Hindlimb muscle (tissue), 1 donor: ENCODE data around the gene LARP6. TPM values are rescaled to one million over a fixed set of nuclear protein-coding genes. Genes with fewer than 3 reads are reported as not detected.

Source experiments
- DNase-seq: peaks from one replicate; pipeline ENCODE4 v3.0.0-alpha.2; 2013
- polyA plus RNA-seq: library from polyadenylated mRNA; unstranded; fragments of 120-200 nt; gene quantifications from one replicate; pipeline ENCODE4 v1.2.1, GENCODE V29; 2013; ENCODE audit not compliant: insufficient read length

LARP6 gene
- polyA plus RNA-seq, 1 donor: 10.9 TPM

GRCh38 chr15:70793694-70794093 lies 60.3 kb downstream of the LARP6 start:
- DNase-seq: no peak

GRCh38 chr15:70792171-70792573 lies 61.8 kb downstream of the LARP6 start:
- no peak for DNase-seq

- no peak for DNase-seq
Measured at GRCh38 chr15:70791259-70791658, 62.7 kb downstream of the LARP6 start.

- no peak for DNase-seq
Measured at GRCh38 chr15:70789213-70789612, 64.7 kb downstream of the LARP6 start.

- no peak for DNase-seq
Measured at GRCh38 chr15:70788114-70789049, 65.6 kb downstream of the LARP6 start.

GRCh38 chr15:70786996-70787395 lies 67.0 kb downstream of the LARP6 start:
- no peak for DNase-seq

GRCh38 chr15:70783610-70784022 lies 70.3 kb downstream of the LARP6 start:
- DNase-seq: no peak

GRCh38 chr15:70783041-70783440 lies 70.9 kb downstream of the LARP6 start:
- no peak for DNase-seq

GRCh38 chr15:70781236-70781635 lies 72.7 kb downstream of the LARP6 start:
- DNase-seq: no peak

Other genes starting within 250 kb of the LARP6 start
- gene UACA, start 90.6 kb downstream of the LARP6 start, polyA plus RNA-seq: 127 TPM
- gene THAP10, start 38.3 kb upstream of the LARP6 start, polyA plus RNA-seq: 2.1 TPM
- gene LRRC49, start 38.7 kb upstream of the LARP6 start, polyA plus RNA-seq: 5.9 TPM